SHP77 (cell line): ENCODE data around the gene EFCAB6.

Experiments used
- DNase-seq, 2 experiments: peaks; one replicate each; lab custom pipeline; 2025; lab: John Stamatoyannopoulos, UW

EFCAB6 gene

DNA sequence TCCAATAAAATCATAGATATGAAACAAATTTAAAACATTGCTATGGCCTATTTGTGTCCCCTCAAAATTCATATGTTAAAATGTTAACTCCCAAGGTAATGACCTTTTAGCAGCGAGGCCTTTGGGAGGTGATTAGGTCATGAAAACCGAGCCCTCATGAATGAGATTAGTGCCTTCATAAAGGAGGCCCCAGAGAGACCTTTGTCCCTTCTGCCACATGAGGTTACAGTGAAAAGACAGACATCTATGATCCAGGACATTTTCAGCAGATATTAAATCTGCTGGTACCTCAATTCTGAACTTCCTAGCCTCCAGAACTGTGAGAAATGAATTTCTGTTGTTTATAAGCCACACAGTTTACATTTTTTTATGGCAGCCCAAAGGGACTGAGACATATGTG, 228.6 kb downstream of the EFCAB6 start:
- DNase-seq: no peak

- no peak for DNase-seq
Observed at GRCh38 chr22:43582394-43582793, 229.7 kb downstream of the EFCAB6 start.

DNA sequence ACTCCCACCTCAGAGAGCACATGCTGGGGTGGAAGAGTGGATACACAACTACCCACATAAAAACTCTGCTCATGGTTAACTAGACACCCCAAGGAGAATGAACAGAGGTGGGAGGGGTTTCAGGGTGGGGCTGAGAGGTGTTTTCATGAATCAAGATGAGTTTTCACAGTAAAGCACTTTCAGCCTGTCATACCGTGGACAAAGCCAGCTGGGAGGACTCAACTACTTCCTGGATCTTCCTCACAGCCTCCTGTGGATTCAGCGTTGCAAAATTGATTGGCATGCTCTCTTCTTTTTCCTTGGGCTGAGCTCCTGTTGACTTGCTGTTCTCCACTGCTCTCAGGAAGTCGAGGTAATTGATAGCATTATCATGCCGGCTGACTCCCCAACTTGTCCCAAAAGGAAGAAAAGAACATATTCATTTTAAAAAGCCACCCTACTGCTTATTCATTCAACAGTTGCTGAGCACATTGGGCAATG, 231.8 kb downstream of the EFCAB6 start:
- DNase-seq: no peak

DNA sequence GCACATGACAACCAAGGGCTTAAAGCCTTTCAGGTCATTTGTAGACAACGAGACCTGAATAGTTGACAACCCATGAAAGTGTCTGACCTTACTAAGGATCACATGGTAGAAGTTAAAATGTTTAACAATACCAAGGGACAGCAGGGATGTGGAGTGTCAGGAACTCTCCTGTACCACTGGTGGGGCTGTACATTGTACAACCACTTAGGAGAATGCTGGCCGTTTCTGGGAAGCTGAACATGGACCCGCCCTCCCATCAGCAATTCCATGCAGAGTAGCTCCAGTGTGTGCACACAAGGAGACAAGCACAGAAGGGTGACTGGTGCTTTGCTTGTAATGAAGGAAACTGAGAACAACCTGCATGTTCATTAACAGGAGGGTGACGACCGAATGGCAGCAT, 237.4 kb downstream of the EFCAB6 start:
- no peak for DNase-seq

- no peak for DNase-seq
Observed at GRCh38 chr22:43572710-43573109, 239.4 kb downstream of the EFCAB6 start.

DNA sequence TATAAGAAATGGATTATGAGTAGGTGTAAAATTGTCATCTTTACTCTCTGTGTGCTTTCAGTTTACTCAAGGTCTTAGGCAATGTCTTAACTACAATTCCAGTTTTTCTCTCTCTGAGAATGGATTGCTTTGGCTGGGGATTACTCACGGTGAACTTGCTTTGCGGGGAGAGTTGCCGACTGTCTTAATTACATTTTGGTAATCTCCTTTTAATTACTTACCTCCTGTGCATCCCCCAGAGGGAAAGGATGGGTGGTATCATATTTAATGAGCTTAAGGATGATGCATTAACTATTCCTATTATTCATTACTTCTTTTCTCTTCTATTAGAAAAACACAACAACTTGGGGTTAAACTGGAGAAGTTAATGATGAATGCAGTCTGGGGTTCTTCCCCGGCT, 240.9 kb downstream of the EFCAB6 start:
- no peak for DNase-seq

DNA sequence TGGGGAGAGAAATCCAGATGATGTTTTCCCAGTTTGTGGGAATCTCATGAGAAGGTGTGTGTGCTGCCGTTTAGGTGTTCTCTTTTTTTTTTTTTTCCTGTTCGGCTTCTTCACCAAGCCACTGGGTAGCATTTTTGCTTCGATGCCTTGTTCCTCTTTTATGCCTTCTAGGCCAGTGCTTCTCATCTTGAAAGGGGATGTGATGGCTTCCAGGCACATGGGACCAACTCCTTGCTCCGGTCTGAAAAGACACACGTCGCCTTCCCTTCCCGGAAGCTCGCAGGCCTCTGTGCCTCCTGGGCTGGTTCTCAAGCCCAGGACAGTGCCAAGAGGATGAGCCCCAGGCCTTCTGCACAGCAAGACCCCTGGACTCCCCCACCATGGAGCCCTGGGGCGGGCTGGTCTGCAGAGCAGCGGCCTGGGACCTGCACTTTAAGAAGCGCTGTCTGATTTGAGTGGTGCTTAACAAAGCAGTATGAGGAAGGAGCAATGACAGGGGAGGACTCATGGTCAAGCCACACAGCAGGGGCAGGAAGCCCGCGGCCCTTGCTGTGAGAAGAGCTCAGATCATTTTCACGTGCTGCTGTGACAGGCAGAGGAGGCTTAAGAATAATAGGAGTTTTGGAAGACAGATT, 241.5 kb downstream of the EFCAB6 start:
- DNase-seq: no peak

GRCh38 chr22:43569111-43569510, 243.0 kb downstream of the EFCAB6 start:
- no peak for DNase-seq

DNA sequence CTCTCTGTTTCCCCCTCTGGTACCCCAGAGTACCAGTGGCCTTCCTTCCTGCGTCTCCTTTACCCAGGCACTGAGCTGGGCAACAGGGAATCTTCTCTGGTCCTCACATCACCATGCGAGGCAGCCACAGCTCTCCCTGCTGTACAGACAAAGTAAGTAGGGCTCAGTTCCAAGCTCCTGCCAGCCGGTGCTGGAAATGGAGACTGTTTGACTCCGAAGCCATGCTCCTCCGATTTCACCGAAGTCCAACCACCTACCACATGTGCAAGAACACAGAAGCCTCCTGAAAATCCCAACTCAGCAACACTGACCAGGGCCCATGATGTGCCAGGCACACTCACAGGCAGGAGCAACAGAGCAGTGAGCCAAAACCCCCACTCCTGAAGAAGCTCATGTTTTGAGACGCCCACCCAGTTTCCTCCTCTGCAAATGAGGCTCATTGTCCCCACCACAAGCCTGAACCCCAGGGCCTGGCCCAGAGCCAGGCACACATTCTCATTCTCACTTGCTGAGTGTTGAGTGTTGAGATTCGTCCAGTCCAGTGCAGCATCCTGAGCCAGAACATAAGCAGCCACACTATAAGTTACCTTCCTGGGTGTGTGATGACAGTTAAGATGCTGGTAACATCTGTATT, 244.3 kb downstream of the EFCAB6 start:
- no peak for DNase-seq

- DNase-seq: no peak
Observed at GRCh38 chr22:43566561-43567332, 245.4 kb downstream of the EFCAB6 start.

GRCh38 chr22:43566021-43566420, 246.1 kb downstream of the EFCAB6 start:
- no peak for DNase-seq

DNA sequence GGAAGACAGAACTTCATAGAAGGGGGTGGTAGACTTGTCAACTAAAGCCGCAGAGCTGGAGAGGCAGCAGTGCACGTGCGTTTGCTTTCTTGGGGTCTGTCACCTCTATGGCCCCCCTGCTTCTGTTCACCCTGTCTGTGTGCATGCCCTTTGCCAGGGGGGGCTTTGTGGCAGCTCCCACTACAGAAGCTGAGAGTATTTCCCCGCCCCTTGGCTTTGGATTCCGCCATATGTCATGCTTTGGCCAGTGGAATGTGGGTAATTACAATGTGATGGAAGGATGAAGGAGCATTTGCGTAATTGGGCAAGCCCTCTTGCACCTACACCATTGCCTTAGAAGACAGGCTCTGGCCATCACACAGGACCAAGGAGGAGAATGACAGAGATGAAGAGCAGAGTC, 247.2 kb downstream of the EFCAB6 start:
- DNase-seq: no peak

DNA sequence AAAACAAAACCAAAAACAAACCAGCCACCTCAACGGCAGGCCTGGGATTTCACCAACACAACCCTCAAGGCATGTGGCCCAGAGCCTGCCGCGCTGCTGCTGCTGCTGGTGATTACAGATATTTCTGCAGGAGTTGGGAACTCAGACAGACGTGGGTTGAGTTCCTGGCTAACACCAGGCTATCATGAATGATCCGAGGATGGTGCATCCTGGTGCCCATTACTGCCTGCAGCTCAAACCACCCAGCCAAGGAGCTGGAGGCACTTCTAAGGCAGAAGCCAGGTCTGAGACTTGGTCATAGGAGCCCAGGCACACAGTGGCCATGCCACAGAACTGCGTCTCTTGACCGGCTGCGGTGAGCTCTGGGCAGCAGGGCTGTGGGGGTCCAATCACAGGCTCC, 248.5 kb downstream of the EFCAB6 start:
- no peak for DNase-seq

GRCh38 chr22:43562843-43563242, 249.3 kb downstream of the EFCAB6 start:
- DNase-seq: no peak

- no peak for DNase-seq
Observed at GRCh38 chr22:43561415-43562178, 250.5 kb downstream of the EFCAB6 start.

DNA sequence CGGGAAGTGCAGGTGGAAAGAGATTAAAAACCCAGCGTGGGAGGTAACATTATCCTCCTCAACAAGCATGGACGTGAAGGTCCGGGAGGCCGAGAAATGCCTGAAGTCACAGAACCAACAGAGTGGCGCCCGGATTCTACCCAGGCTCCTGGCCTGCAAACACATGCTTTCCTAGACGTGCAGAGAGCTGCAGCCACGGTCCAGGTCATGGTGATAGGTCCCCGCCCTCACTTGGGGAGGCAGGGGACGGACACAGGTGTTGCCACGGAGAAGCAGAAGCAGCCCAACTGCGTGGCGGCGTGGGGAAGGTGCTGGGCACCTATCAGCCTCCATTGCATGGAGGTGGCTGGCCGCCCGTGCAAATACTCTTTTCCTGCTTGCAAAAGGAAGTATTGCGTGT, 251.5 kb downstream of the EFCAB6 start:
- no peak for DNase-seq

GRCh38 chr22:43555561-43556515, 256.3 kb downstream of the EFCAB6 start:
- DNase-seq: no peak

DNA sequence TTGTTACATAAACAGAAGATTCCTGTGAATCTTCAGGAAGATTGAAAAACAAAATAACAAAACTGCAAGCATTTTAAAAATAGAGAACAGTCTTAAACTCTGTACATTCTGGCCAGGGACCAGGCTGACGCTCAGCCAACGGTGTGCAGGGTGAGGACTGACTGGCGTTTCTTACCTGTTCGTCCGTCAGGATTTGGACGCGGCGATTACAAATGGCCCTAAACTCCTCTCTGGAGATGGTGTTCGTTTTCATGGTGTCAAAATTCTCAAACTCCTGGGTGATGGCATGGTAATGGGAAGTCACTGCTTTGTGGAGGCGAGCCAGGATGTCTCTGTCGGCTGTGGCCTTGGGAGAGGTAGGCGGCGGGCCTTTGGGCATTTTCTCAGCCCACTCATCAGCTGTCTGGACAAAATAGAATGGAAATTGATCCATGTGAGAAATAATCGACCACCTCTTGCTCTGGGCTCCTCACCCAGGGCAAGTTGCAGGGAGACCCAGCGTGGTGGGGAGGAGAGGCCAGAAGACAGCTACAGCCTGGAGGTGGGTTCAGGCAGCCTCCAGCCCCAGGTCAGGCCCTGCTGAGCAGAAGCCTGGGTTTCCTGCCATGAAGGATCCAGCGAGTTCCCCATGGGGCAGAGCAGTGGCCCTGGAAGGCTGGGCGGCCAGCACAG, 257.3 kb downstream of the EFCAB6 start:
- DNase-seq: no peak

DNA sequence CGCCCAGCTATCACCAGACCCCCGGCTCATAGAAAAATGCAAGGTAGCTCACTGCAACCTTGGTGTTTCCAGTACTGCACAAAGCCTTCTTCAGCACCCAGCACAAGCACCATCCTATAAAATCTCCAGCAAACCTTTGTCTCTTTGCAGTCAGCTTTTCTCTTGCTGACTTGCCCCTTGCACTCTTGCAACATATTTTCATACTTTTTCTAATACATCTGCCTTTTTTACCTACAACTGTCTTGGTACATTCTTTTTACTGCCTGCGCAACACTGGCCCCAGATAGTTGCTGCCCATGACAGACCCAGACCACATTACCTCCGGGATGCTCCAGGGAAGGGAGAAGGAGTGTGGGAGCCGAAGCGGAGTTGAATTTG, 257.9 kb downstream of the EFCAB6 start:
- DNase-seq: no peak

- no peak for DNase-seq
Observed at GRCh38 chr22:43553451-43554258, 258.4 kb downstream of the EFCAB6 start.
